Upper lobe of left lung (tissue), 6 donors: ENCODE measurements around the gene PGA3. TPM values are rescaled to one million over a fixed set of nuclear protein-coding genes. Genes with fewer than 3 reads are reported as not detected.
"Not testable (repeated sequence)": the region's sequence is repeated elsewhere in the genome, so short reads cannot be mapped to it uniquely, and the experiment has no call there.

Source experiments
- ATAC-seq, 2 donors: fragments of 200-7000 bp; cut with Tn5 transposase; one replicate each; pipeline ENCODE4 v1.9.1; 2022; ENCODE audit warnings: mild to moderate bottlenecking in 2 of 2, moderate library complexity in 2 of 2; ENCODE audit not compliant: low FRiP score in 2 of 2
- DNase-seq, 2 donors: peaks; one replicate each; pipeline ENCODE4 v3.0.0-alpha.2; 2019 to 2020
- H3K27ac ChIP-seq, 4 donors: fragments of 200-600 bp; sonication (generic); one replicate each; pipeline ENCODE4 v1.5.1; 2016 to 2019
- H3K27me3 ChIP-seq, 4 donors: fragments of 200-600 bp; sonication (generic); one replicate each; pipeline ENCODE4 v1.5.1; 2017 to 2019
- H3K36me3 ChIP-seq, 4 donors: fragments of 200-600 bp; sonication (generic); one replicate each; pipeline ENCODE4 v1.5.1; 2016 to 2019
- H3K4me1 ChIP-seq, 4 donors: fragments of 200-600 bp; sonication (generic); one replicate each; pipeline ENCODE4 v1.5.1; 2018 to 2019
- H3K4me3 ChIP-seq, 4 donors: fragments of 200-600 bp; sonication (generic); one replicate each; pipeline ENCODE4 v1.5.1; 2017 to 2019; ENCODE audit warnings: mild to moderate bottlenecking in 2 of 4, moderate library complexity in 1 of 4
- H3K9me3 ChIP-seq, 4 donors: fragments of 200-600 bp; sonication (generic); one replicate each; pipeline ENCODE4 v1.5.1; 2018 to 2019
- CTCF ChIP-seq, 6 experiments: fragments of 450-650 bp in 4 of 6; fragments of 200-600 bp in 2 of 6; sonication (generic) in 2 of 6; IDR thresholded peaks; one replicate each; pipeline ENCODE4 v1.5.1; 2016 to 2019; ENCODE audit warnings: antibody characterized with exemption in 6 of 6
- EP300 ChIP-seq, 4 donors: sonication (generic); formaldehyde crosslinking; IDR thresholded peaks; one replicate each; pipeline ENCODE4 v1.5.1; 2017; ENCODE audit warnings: antibody characterized with exemption in 4 of 4, control low read depth in 2 of 4
- POLR2A ChIP-seq, 4 donors: fragments of 450-650 bp; IDR thresholded peaks; one replicate each; pipeline ENCODE4 v1.5.1; 2016 to 2017; ENCODE audit warnings: antibody characterized with exemption in 4 of 4, mild to moderate bottlenecking in 2 of 4
- POLR2AphosphoS5 ChIP-seq, 2 donors: sonication (generic); formaldehyde crosslinking; IDR thresholded peaks; one replicate each; pipeline ENCODE4 v1.5.1; 2017; ENCODE audit warnings: antibody characterized with exemption in 2 of 2
- WGBS, 2 donors: methylation state at CpG; one replicate each; pipeline ENCODE4 v1.1.5; 2017 to 2018; 5-methylcytosine and 5-hydroxymethylcytosine counted together
- total RNA-seq, 6 donors: library from RNA; depleted of rRNA in 4 of 6; stranded (reverse); fragments of >200 nt in 4 of 6; gene quantifications; one replicate each; pipeline versions ENCODE4 v1.1.0 to v1.2.1, GENCODE V29; 2016 to 2021
- donor health status: DM: no; HTN: no; CAD: no; lungs with moderate emphysema.
- donor health status: DM: no; HTN: yes; CAD: no; lungs with severe emphysema.

Gene PGA3
- total RNA-seq, 6 donors from 2014 or later = 0.14 to 0.67 TPM; not detected in 4

- DNase-seq = peak in 1 of 2 donors; percentile 13
- H3K27ac ChIP-seq = no peak overlapping the region
These were observed 30.4 kb upstream of the PGA3 start for GRCh38 chr11:61172888-61173287.

GRCh38 chr11:61173456-61173855 lies 29.9 kb upstream of the PGA3 start:
- 63 to 70% methylated on average over 4 of the region's 4 CpGs for WGBS, 2 donors
- no peak overlapping the region for H3K27ac ChIP-seq
- ATAC-seq (no peak), DNase-seq (peak in 1 of 2 donors; percentile 15)
- peaks cover 0 to 6% (median 0%) of the 10 kb centered on the region in 4 donors for H3K9me3 ChIP-seq
- no peak for TF ChIP-seq EP300 (IDR thresholded peaks at IDR 0.05)
- no peak for TF ChIP-seq CTCF (IDR thresholded peaks at IDR 0.05)
- TF ChIP-seq POLR2A (IDR thresholded peaks at IDR 0.05) = no peak
- no peak for TF ChIP-seq POLR2AphosphoS5 (IDR thresholded peaks at IDR 0.05)
- peaks cover 0 to 12% (median 4%) of the 10 kb centered on the region in 4 donors for H3K4me1 ChIP-seq
- H3K36me3 ChIP-seq = no peaks in the 10 kb centered on the region
- H3K27me3 ChIP-seq = no peaks in the 10 kb centered on the region
- H3K4me3 ChIP-seq = no peak overlapping the region

More at GRCh38 chr11:61172888-61173287, 30.4 kb upstream of the PGA3 start:
- TF ChIP-seq EP300 (IDR thresholded peaks at IDR 0.05) (no peak), POLR2A (IDR thresholded peaks at IDR 0.05) (no peak), CTCF (IDR thresholded peaks at IDR 0.05) (no peak), POLR2AphosphoS5 (IDR thresholded peaks at IDR 0.05) (no peak)
- Histone ChIP-seq H3K27me3 (no peaks in the 10 kb centered on the region), H3K4me3 (no peak overlapping the region), H3K4me1 (peaks cover 0 to 12% (median 4%) of the 10 kb centered on the region in 4 donors), H3K9me3 (peaks cover 0 to 6% (median 0%) of the 10 kb centered on the region in 4 donors), H3K36me3 (no peaks in the 10 kb centered on the region)
- no peak for ATAC-seq
- 88 to 95% methylated on average over 3 of the region's 3 CpGs for WGBS, 2 donors

GRCh38 chr11:61174273-61174672 lies 29.0 kb upstream of the PGA3 start:
- WGBS, 2 donors = 66 to 72% methylated on average over 3 to 6 of the region's 6 CpGs
- TF ChIP-seq POLR2AphosphoS5 (IDR thresholded peaks at IDR 0.05) (no peak), EP300 (IDR thresholded peaks at IDR 0.05) (no peak), POLR2A (IDR thresholded peaks at IDR 0.05) (no peak), CTCF (IDR thresholded peaks at IDR 0.05) (no peak)
- peak in 1 of 2 donors; percentile 15 for DNase-seq
- ATAC-seq = no peak
- Histone ChIP-seq H3K4me1 (peaks cover 0 to 12% (median 4%) of the 10 kb centered on the region in 4 donors), H3K4me3 (no peak overlapping the region), H3K36me3 (no peaks in the 10 kb centered on the region), H3K27me3 (no peaks in the 10 kb centered on the region), H3K27ac (no peak overlapping the region), H3K9me3 (peaks cover 0 to 6% (median 0%) of the 10 kb centered on the region in 4 donors)

- peaks cover 0 to 6% (median 0%) of the 10 kb centered on the region in 4 donors for H3K9me3 ChIP-seq
- WGBS, 2 donors = 45 to 64% methylated on average over 5 to 6 of the region's 6 CpGs
- no peak for TF ChIP-seq CTCF (IDR thresholded peaks at IDR 0.05)
- TF ChIP-seq EP300 (IDR thresholded peaks at IDR 0.05) = no peak
- no peak for TF ChIP-seq POLR2AphosphoS5 (IDR thresholded peaks at IDR 0.05)
- TF ChIP-seq POLR2A (IDR thresholded peaks at IDR 0.05) = no peak
- no peak for ATAC-seq
- no peaks in the 10 kb centered on the region for H3K36me3 ChIP-seq
- no peaks in the 10 kb centered on the region for H3K27me3 ChIP-seq
- H3K27ac ChIP-seq = no peak overlapping the region
- peaks cover 0 to 12% (median 4%) of the 10 kb centered on the region in 4 donors for H3K4me1 ChIP-seq
- DNase-seq = peak in 1 of 2 donors; percentile 30
- no peak overlapping the region for H3K4me3 ChIP-seq
These were observed 28.4 kb upstream of the PGA3 start for GRCh38 chr11:61174949-61175348.

GRCh38 chr11:61176446-61176845 lies 26.9 kb upstream of the PGA3 start:
- 70 to 72% methylated on average over 6 of the region's 6 CpGs for WGBS, 2 donors
- Histone ChIP-seq H3K27ac (no peak overlapping the region), H3K36me3 (no peaks in the 10 kb centered on the region), H3K4me1 (peaks cover 0 to 12% (median 4%) of the 10 kb centered on the region in 4 donors), H3K27me3 (no peaks in the 10 kb centered on the region), H3K9me3 (peaks cover 0 to 6% (median 0%) of the 10 kb centered on the region in 4 donors), H3K4me3 (no peak overlapping the region)
- peak in 1 of 2 donors; percentile 53 for DNase-seq
- TF ChIP-seq CTCF (IDR thresholded peaks at IDR 0.05) (no peak), EP300 (IDR thresholded peaks at IDR 0.05) (no peak), POLR2A (IDR thresholded peaks at IDR 0.05) (no peak), POLR2AphosphoS5 (IDR thresholded peaks at IDR 0.05) (no peak)
- no peak for ATAC-seq

GRCh38 chr11:61180205-61180604 lies 23.1 kb upstream of the PGA3 start:
- 91 to 96% methylated on average over 6 of the region's 6 CpGs for WGBS, 2 donors
- H3K4me1 ChIP-seq, DNase-seq, ATAC-seq, H3K4me3 ChIP-seq, H3K27me3 ChIP-seq, H3K36me3 ChIP-seq, H3K9me3 ChIP-seq, H3K27ac ChIP-seq: not testable (repeated sequence)
